HCT116 (cell line): ENCODE measurements around the gene MAGOH.
"Not testable (repeated sequence)": the region's sequence is repeated elsewhere in the genome, so short reads cannot be mapped to it uniquely, and the experiment has no call there.

ENCODE experiments used
- ATF3 ChIP-seq: IDR thresholded peaks from 2 replicates; pipeline ENCODE4 v1.6.1; 2012
- EZH2 ChIP-seq: fragments of 200-600 bp; sonication (generic); IDR thresholded peaks from 2 replicates; pipeline ENCODE4 v1.6.1; 2017; ENCODE audit warnings: antibody characterized with exemption, mixed run types
- EZH2phosphoT487 ChIP-seq: fragments of 200-600 bp; IDR thresholded peaks from 2 replicates; pipeline ENCODE4 v1.6.1; 2018; ENCODE audit warnings: antibody characterized with exemption, borderline replicate concordance
- POLR2A ChIP-seq: IDR thresholded peaks from 2 replicates; pipeline ENCODE4 v1.7.0; 2011; ENCODE audit warnings: borderline replicate concordance; ENCODE audit not compliant: insufficient read depth, insufficient read length; ENCODE audit errors: extremely low read depth
- POLR2AphosphoS5 ChIP-seq: IDR thresholded peaks from 2 replicates; pipeline ENCODE4 v1.6.1; 2011; ENCODE audit warnings: mild to moderate bottlenecking, low read depth, low read length, moderate library complexity
- RAD21 ChIP-seq: IDR thresholded peaks from 2 replicates; pipeline ENCODE4 v1.6.1; 2012; ENCODE audit warnings: low read depth, mild to moderate bottlenecking
- SIN3A ChIP-seq: IDR thresholded peaks from 2 replicates; pipeline ENCODE4 v1.6.1; 2012; ENCODE audit warnings: low read depth
- TCF7L2 ChIP-seq: IDR thresholded peaks from 2 replicates; pipeline ENCODE4 v1.7.0; 2011; ENCODE audit warnings: borderline replicate concordance, inconsistent platforms; ENCODE audit not compliant: insufficient read depth, insufficient read length; ENCODE audit errors: extremely low read depth
- ZFX ChIP-seq: fragments of 450-650 bp; IDR thresholded peaks from 2 replicates; pipeline ENCODE4 v1.6.1; 2017
- TF ChIP-seq, protein P1 (sequence below), 3 experiments: fragments of 200-600 bp in 1 of 3; sonication (generic) in 1 of 3; IDR thresholded peaks in 2 of 3; conservative IDR thresholded peaks in 1 of 3; 2 replicates each; pipeline ENCODE4 v1.5.1; 2012 to 2017; ENCODE audit warnings: low read depth in 2 of 3, low read length in 2 of 3, antibody characterized with exemption in 1 of 3, borderline replicate concordance in 1 of 3, control low read depth in 1 of 3, mild to moderate bottlenecking in 1 of 3, mixed read lengths in 1 of 3, mixed run types in 1 of 3, moderate library complexity in 1 of 3; ENCODE audit not compliant: insufficient read depth in 1 of 3
- TF ChIP-seq, protein P2 (sequence below): IDR thresholded peaks from 2 replicates; pipeline ENCODE4 v1.6.1; 2012

DNA sequence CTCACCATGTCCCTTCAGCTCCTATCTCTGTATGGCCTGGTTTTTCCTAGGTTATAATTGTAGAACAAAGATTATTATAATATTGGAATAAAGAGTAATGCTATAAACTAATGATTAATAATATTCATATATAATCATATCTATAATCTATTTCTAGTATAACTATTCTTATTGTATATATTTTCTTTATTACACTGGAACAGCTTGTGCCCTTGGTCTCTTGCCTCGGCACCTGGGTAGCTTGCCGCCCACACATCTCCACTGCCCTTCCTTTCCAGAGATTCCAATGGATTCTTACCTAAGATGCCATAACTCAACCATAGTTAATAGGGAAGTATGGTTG lies 52.4 kb downstream of the MAGOH start:
- TF ChIP-seq, protein P1, sequence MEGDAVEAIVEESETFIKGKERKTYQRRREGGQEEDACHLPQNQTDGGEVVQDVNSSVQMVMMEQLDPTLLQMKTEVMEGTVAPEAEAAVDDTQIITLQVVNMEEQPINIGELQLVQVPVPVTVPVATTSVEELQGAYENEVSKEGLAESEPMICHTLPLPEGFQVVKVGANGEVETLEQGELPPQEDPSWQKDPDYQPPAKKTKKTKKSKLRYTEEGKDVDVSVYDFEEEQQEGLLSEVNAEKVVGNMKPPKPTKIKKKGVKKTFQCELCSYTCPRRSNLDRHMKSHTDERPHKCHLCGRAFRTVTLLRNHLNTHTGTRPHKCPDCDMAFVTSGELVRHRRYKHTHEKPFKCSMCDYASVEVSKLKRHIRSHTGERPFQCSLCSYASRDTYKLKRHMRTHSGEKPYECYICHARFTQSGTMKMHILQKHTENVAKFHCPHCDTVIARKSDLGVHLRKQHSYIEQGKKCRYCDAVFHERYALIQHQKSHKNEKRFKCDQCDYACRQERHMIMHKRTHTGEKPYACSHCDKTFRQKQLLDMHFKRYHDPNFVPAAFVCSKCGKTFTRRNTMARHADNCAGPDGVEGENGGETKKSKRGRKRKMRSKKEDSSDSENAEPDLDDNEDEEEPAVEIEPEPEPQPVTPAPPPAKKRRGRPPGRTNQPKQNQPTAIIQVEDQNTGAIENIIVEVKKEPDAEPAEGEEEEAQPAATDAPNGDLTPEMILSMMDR (IDR thresholded peaks at IDR 0.05 in 2 of 3, conservative IDR thresholded peaks at IDR 0.05 in 1 of 3; ENCODE audit: borderline replicate concordance in 1 of 3, insufficient read depth in 1 of 3, low read depth in 2 of 3, low read length in 2 of 3): not testable (repeated sequence)
- TF ChIP-seq EZH2, POLR2AphosphoS5, EZH2phosphoT487, RAD21, TCF7L2, POLR2A, ZFX, SIN3A, ATF3: not testable (repeated sequence)
- TF ChIP-seq, protein P2, sequence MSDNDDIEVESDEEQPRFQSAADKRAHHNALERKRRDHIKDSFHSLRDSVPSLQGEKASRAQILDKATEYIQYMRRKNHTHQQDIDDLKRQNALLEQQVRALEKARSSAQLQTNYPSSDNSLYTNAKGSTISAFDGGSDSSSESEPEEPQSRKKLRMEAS: not testable (repeated sequence)
